ENCODE results near the gene DYNLT3. TPM values are rescaled to one million over a fixed set of nuclear protein-coding genes. Genes with fewer than 3 reads are reported as not detected.

Gene DYNLT3
- total and polyA plus RNA-seq, 11 donors, result 9.8 to 32.1 (median 21.0) TPM

- Histone ChIP-seq H3K27me3 (peaks cover 0 to 5% (median 0%) of the 10 kb centered on the region in 9 donors), H3K36me3 (peaks cover 0 to 5% (median 0%) of the 10 kb centered on the region in 9 donors), H3K4me3 (no peak overlapping the region), H3K9me3 (no peaks in the 10 kb centered on the region), H3K27ac (peak overlapping the region in 1 of 12 donors; percentile 28), H3K4me1 (peaks cover 0 to 33% (median 0%) of the 10 kb centered on the region in 12 donors)
- no peak for ATAC-seq
- intact Hi-C loops (cut with DNase I), result no loop called here
- no peak for TF ChIP-seq POLR2A (IDR thresholded peaks at IDR 0.05)
- TF ChIP-seq CTCF (IDR thresholded peaks at IDR 0.05), result no peak
- no peak for DNase-seq
Observed at GRCh38 chrX:37796310-37796709, 51.1 kb downstream of the DYNLT3 start.

Other genes with a start within 250 kb of the DYNLT3 start
- gene XK, start 161.8 kb downstream of the DYNLT3 start, total RNA-seq, result 10 to 100 TPM in 5 of 9 donors, 1 to 10 TPM in 4; 5.0 to 16.4 (median 10.8) TPM
- gene XK, start 161.8 kb downstream of the DYNLT3 start, polyA plus RNA-seq, result 1 to 10 TPM; 2.6 to 4.3 TPM
- 100 to 1,000 TPM in 1 of 9 donors, 10 to 100 TPM in 3, 1 to 10 TPM in 5; 5.6 to 180 (median 9.3) TPM for gene CYBB, start 67.5 kb downstream of the DYNLT3 start, total RNA-seq
- gene CYBB, start 67.5 kb downstream of the DYNLT3 start, polyA plus RNA-seq, result 1 to 10 TPM; 1.4 to 3.5 TPM
- 1 to 10 TPM in 2 of 9 donors, under 1 TPM in 5, not detected in 2; 0.09 to 2.8 (median 0.30) TPM for gene SYTL5, start 159.0 kb upstream of the DYNLT3 start, total RNA-seq
- gene SYTL5, start 159.0 kb upstream of the DYNLT3 start, polyA plus RNA-seq, result under 1 TPM; 0.04 to 0.08 TPM

All from heart left ventricle (tissue), 16 donors.